DMS153 treated with DMSO at 0.1 percent for 48 hours (cell line): ENCODE data around the gene HECTD4.
"Not testable (repeated sequence)": the region's sequence is repeated elsewhere in the genome, so short reads cannot be mapped to it uniquely, and the experiment has no call there.

Source experiments
- DNase-seq: peaks from one replicate; lab custom pipeline; 2025; ENCODE audit not compliant: unreplicated experiment; lab: John Stamatoyannopoulos, UW

The HECTD4 gene

GRCh38 chr12:112381883-112382796 lies at the start of gene HECTD4:
HECTD4 (minus strand) TSS chr12:112382431; CDS start chr12:112382128, 303 bp downstream.
- peak; percentile 77 for DNase-seq

- no peak for DNase-seq
These were observed 49.7 kb upstream of the HECTD4 start for GRCh38 chr12:112431965-112432364.

GRCh38 chr12:112430929-112431328 lies 48.7 kb upstream of the HECTD4 start:
- no peak for DNase-seq

GRCh38 chr12:112427760-112428159 lies 45.5 kb upstream of the HECTD4 start:
- DNase-seq: no peak

GRCh38 chr12:112425582-112426382 lies 43.6 kb upstream of the HECTD4 start:
- DNase-seq: no peak

GRCh38 chr12:112424126-112424525 lies 41.9 kb upstream of the HECTD4 start:
- DNase-seq: no peak

- DNase-seq: no peak
These were observed 40.3 kb upstream of the HECTD4 start for GRCh38 chr12:112422531-112422930.

GRCh38 chr12:112421363-112421762 lies 39.1 kb upstream of the HECTD4 start:
- no peak for DNase-seq

GRCh38 chr12:112420740-112421139 lies 38.5 kb upstream of the HECTD4 start:
- no peak for DNase-seq

GRCh38 chr12:112419297-112420133 lies 37.3 kb upstream of the HECTD4 start:
- no peak for DNase-seq

- peak; percentile 71 for DNase-seq
These were observed 36.5 kb upstream of the HECTD4 start, which contains the start of gene PTPN11 for GRCh38 chr12:112418608-112419296. PTPN11 (plus strand) TSS chr12:112418947; CDS start chr12:112419112, 165 bp downstream.

- DNase-seq: no peak
These were observed 36.0 kb upstream of the HECTD4 start for GRCh38 chr12:112418273-112418607.

- DNase-seq: not testable (repeated sequence)
These were observed 33.2 kb upstream of the HECTD4 start for GRCh38 chr12:112415457-112415856.

GRCh38 chr12:112413855-112414625 lies 31.8 kb upstream of the HECTD4 start:
- no peak for DNase-seq

- DNase-seq: no peak
These were observed 27.6 kb upstream of the HECTD4 start for GRCh38 chr12:112409906-112410244.

GRCh38 chr12:112409064-112409905 lies 27.1 kb upstream of the HECTD4 start, which contains the start of gene RPL6:
RPL6 (minus strand) TSS chr12:112409605; CDS start chr12:112408656, 949 bp downstream.
- DNase-seq: peak; percentile 89

- DNase-seq: no peak
These were observed 26.4 kb upstream of the HECTD4 start for GRCh38 chr12:112408621-112409020.

GRCh38 chr12:112407683-112408082 lies 25.5 kb upstream of the HECTD4 start:
- DNase-seq: not testable (repeated sequence)
